Left renal pelvis (tissue), 4 donors: ENCODE data around the gene ZFR. TPM values are rescaled to one million over a fixed set of nuclear protein-coding genes. Genes with fewer than 3 reads are reported as not detected.
A peak's percentile ranks its signal among the peaks of the same experiment; 100 is the strongest.
"Not testable (repeated sequence)": the region's sequence is repeated elsewhere in the genome, so short reads cannot be mapped to it uniquely, and the experiment has no call there.

Experiments
- DNase-seq, 4 donors: peaks; one replicate each; pipeline ENCODE4 v3.0.0-alpha.2; 2013; ENCODE audit warnings: low read depth in 4 of 4, low spot score in 3 of 4
- polyA plus RNA-seq, 4 donors: library from polyadenylated mRNA; unstranded; fragments of 120-200 nt; gene quantifications; one replicate each; pipeline ENCODE4 v1.2.1, GENCODE V29; 2013; ENCODE audit not compliant: insufficient read length in 4 of 4

ZFR gene
- polyA plus RNA-seq, 4 donors, result 82.1 to 132 (median 118) TPM

GRCh38 chr5:32325616-32326015 lies 118.9 kb downstream of the ZFR start:
- DNase-seq, result no peak

- no peak for DNase-seq
Measured at GRCh38 chr5:32325062-32325461, 119.5 kb downstream of the ZFR start.

GRCh38 chr5:32323741-32324140 lies 120.8 kb downstream of the ZFR start:
- no peak for DNase-seq

- no peak for DNase-seq
Measured at GRCh38 chr5:32322882-32323281, 121.7 kb downstream of the ZFR start.

- DNase-seq, result not testable (repeated sequence)
Measured at GRCh38 chr5:32321787-32322186, 122.8 kb downstream of the ZFR start.

- DNase-seq, result no peak
Measured at GRCh38 chr5:32320576-32320975, 124.0 kb downstream of the ZFR start.

- DNase-seq, result no peak
Measured at GRCh38 chr5:32319926-32320543, 124.5 kb downstream of the ZFR start.

- no peak for DNase-seq
Measured at GRCh38 chr5:32319392-32319791, 125.1 kb downstream of the ZFR start.

GRCh38 chr5:32317041-32317440 lies 127.5 kb downstream of the ZFR start:
- DNase-seq, result no peak

- no peak for DNase-seq
Measured at GRCh38 chr5:32315221-32316014, 129.1 kb downstream of the ZFR start.

GRCh38 chr5:32314658-32315057 lies 129.9 kb downstream of the ZFR start:
- DNase-seq, result no peak

- DNase-seq, result not testable (repeated sequence)
Measured at GRCh38 chr5:32314152-32314488, 130.4 kb downstream of the ZFR start.

- DNase-seq, result peak; percentile 97 to 99 (median 98)
Measured at GRCh38 chr5:32312595-32313332, 131.8 kb downstream of the ZFR start, which contains the start of gene MTMR12. Gene MTMR12, minus strand, starts transcription at chr5:32312939. Its CDS starts 101 bp downstream, at chr5:32312838.

- no peak for DNase-seq
Measured at GRCh38 chr5:32312197-32312594, 132.3 kb downstream of the ZFR start.

- no peak for DNase-seq
Measured at GRCh38 chr5:32311404-32312196, 132.9 kb downstream of the ZFR start.

- no peak for DNase-seq
Measured at GRCh38 chr5:32309761-32310160, 134.8 kb downstream of the ZFR start.

GRCh38 chr5:32308946-32309345 lies 135.6 kb downstream of the ZFR start:
- DNase-seq, result no peak

- DNase-seq, result no peak
Measured at GRCh38 chr5:32307769-32308194, 136.8 kb downstream of the ZFR start.

- no peak for DNase-seq
Measured at GRCh38 chr5:32304622-32305021, 139.9 kb downstream of the ZFR start.
